SH-SY5Y (cell line): Measurements from ENCODE around the gene CD151.

Source experiments
- GATA2 ChIP-seq: IDR thresholded peaks from 2 replicates; pipeline ENCODE4 v1.6.1; 2011; ENCODE audit warnings: mild to moderate bottlenecking, low read depth, low read length
- GATA3 ChIP-seq: IDR thresholded peaks from 2 replicates; pipeline ENCODE4 v1.6.1; 2011; ENCODE audit warnings: low read depth, mild to moderate bottlenecking, low read length, moderate library complexity

DNA sequence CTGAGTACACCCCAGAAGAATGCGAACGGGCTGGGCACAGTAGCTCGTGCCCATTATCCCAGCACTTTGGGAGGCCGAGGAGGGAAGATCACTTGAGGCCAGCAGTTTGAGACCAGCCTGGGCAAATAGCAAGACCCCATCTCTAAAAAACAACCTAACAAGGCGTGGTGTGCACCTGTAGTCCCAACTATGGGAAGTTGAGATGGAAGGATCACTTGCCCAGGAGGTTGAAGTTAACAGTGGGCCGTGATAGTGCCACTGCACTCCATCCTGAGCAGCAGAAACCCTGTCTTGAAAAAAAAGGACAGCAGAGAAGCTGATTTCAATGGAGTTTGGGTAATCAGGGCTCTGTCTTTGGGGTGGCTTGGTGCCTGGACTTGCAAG, 19.7 kb upstream of the CD151 start:
- TF ChIP-seq GATA2 (no peak), GATA3 (no peak)
